Stimulated activated memory B cell treated with anti-CD40 and anti-IgM and Interleukin-4, amounts not matched to agents 10 μg/mL and 1 μg/mL and 100 μg/mL, for 72 hours (primary cell): ENCODE measurements around the gene NFIX.

Experiments used
- ATAC-seq: fragments of 150-1000 bp; cut with Tn5 transposase; 2 replicates; pipeline ENCODE4 v1.10.0; 2021
- H3K27ac Mint-ChIP-seq: one replicate; pipeline ENCODE4 v1.8.0; 2022; ENCODE audit warnings: mild to moderate bottlenecking, mixed read lengths
- H3K27me3 Mint-ChIP-seq: one replicate; pipeline ENCODE4 v1.8.0; 2022; ENCODE audit warnings: mixed read lengths
- H3K36me3 Mint-ChIP-seq: one replicate; pipeline ENCODE4 v1.8.0; 2022; ENCODE audit warnings: mixed read lengths
- H3K4me1 Mint-ChIP-seq: one replicate; pipeline ENCODE4 v1.8.0; 2022; ENCODE audit warnings: mixed read lengths
- H3K4me3 Mint-ChIP-seq: one replicate; pipeline ENCODE4 v1.8.0; 2022; ENCODE audit warnings: mild to moderate bottlenecking, moderate library complexity, mixed read lengths
- H3K9me3 Mint-ChIP-seq: one replicate; pipeline ENCODE4 v1.8.0; 2022; ENCODE audit warnings: mixed read lengths

Gene NFIX

GRCh38 chr19:13101590-13102415 lies 106.5 kb downstream of the NFIX start:
- H3K4me3 Mint-ChIP-seq: peak overlapping the region; percentile 88
- H3K9me3 Mint-ChIP-seq: no peaks in the 10 kb centered on the region
- ATAC-seq: no peak
- peak overlapping the region; percentile 92 for H3K27ac Mint-ChIP-seq
- H3K27me3 Mint-ChIP-seq: no peaks in the 10 kb centered on the region
- peaks cover 17% of the 10 kb centered on the region for H3K36me3 Mint-ChIP-seq
- peaks cover 85% of the 10 kb centered on the region for H3K4me1 Mint-ChIP-seq

- Mint-ChIP-seq H3K9me3 (no peaks in the 10 kb centered on the region), H3K4me1 (peaks cover 85% of the 10 kb centered on the region), H3K27ac (peak overlapping the region; percentile 92), H3K27me3 (no peaks in the 10 kb centered on the region), H3K4me3 (peak overlapping the region; percentile 88), H3K36me3 (peaks cover 19% of the 10 kb centered on the region)
- ATAC-seq: no peak
Observed at GRCh38 chr19:13102416-13102665, 107.1 kb downstream of the NFIX start.

DNA sequence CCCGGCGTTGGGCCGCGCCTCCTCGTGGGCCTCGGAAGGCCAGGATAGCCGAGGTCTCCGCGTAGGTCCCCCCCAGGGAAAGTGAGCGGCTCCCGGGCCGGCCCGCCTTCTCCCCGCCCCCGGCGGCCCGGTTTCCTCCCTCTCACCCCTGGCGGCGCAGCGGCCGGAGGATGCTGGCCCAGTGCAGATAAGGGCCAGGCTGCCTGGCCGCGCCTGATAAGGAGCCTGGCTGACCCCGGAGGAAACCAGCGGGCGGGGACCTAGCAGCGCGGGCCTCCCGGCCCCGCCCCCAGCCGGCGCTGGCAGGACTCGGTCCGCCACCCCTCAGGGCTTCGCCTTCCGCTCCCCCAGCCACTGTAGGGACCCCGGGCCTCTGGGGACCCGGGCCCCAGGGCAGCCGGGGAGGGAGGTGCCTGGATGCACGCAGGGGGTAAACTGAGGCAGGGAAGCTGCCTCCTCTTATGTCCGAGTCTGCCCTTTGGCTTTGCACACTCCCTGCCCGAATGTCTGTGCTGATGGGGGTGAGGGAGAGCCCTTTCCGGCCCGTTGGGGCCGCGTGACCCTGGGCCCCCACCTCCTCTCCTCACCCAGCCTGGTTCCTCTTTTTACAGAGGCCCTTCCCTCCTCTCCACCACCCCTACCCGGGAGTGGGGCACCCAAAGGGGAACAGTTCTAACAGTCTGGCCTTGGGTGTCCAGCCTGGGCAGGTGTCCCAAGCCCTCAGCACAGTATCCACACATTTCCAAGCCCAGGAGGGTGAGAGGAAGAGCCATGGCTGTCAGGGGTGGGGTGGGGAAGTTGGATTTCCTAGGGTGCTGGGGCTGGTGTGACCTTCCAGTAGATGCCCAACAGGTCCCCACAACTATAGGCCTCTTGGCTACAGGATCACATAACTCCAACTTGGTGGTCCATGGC lies 107.6 kb downstream of the NFIX start, which contains the start of gene LYL1:
Gene LYL1, minus strand, starts transcription at position 193 of the 915 bp plus-strand sequence. CDS start 1,687 bp downstream, outside the sequence.
- peaks cover 87% of the 10 kb centered on the region for H3K4me1 Mint-ChIP-seq
- H3K27ac Mint-ChIP-seq: peak within 1 kb of the TSS; percentile 92
- H3K9me3 Mint-ChIP-seq: no peaks in the 10 kb centered on the region
- peak within 1 kb of the TSS; percentile 88 for H3K4me3 Mint-ChIP-seq
- no peaks in the 10 kb centered on the region for H3K27me3 Mint-ChIP-seq
- H3K36me3 Mint-ChIP-seq: peaks cover 24% of the 10 kb centered on the region
- peak; percentile 80 for ATAC-seq

- H3K4me1 Mint-ChIP-seq: peaks cover 78% of the 10 kb centered on the region
- ATAC-seq: no peak
- H3K27me3 Mint-ChIP-seq: no peaks in the 10 kb centered on the region
- peak overlapping the region; percentile 88 for H3K4me3 Mint-ChIP-seq
- H3K9me3 Mint-ChIP-seq: no peaks in the 10 kb centered on the region
- H3K36me3 Mint-ChIP-seq: peaks cover 24% of the 10 kb centered on the region
- peak overlapping the region; percentile 92 for H3K27ac Mint-ChIP-seq
Observed at GRCh38 chr19:13103581-13104359, 108.5 kb downstream of the NFIX start.

GRCh38 chr19:13104360-13104847 lies 109.1 kb downstream of the NFIX start:
- ATAC-seq: peak; percentile 74
- Mint-ChIP-seq H3K36me3 (peaks cover 23% of the 10 kb centered on the region), H3K27me3 (no peaks in the 10 kb centered on the region), H3K4me3 (peak overlapping the region; percentile 85), H3K27ac (peak overlapping the region; percentile 92), H3K4me1 (peaks cover 72% of the 10 kb centered on the region), H3K9me3 (no peaks in the 10 kb centered on the region)

DNA sequence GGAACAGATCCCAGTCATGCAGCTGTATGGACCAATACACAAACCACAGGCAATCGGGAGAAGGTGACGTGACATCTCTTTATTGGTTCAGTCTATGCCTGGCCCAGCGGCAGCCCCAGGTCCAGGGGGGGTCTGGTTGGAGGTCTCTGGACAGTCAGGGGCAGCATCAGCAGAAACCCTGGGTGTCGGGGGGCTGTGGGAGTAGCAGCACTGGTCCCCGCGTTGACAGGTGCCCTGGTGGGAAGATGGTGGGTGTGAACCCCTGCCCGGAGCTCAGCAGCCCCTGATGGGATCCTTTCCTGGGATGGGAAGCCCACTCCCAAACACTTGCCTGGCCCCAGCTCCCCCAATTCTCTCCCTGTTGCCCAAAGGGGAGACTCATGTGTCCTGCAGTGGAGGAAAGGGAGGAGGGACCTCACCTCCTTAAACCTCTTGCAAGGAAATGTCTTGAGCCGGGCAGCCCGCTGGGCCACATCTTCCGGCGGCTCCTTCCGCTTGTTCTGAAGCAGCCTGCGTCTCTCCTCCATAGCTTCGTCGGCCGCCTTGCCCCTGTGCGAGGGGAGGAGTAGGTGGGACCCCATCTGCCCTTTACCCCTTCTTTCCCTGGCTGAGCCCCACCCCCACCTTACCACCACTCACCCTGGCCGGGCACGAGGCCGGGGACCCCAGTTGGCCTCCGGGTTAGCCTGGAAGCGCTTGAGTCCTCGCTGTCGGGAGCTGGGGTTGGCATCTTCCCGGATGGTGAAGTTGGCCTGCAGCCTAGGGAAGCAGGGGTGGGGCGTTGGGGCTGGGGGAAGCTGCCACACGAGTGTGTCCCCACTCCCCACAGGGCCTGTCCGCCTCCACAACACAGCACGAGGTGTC lies 109.8 kb downstream of the NFIX start:
- Mint-ChIP-seq H3K27ac (peak overlapping the region; percentile 92), H3K4me3 (peak overlapping the region; percentile 85), H3K9me3 (no peaks in the 10 kb centered on the region), H3K4me1 (peaks cover 65% of the 10 kb centered on the region), H3K36me3 (peaks cover 20% of the 10 kb centered on the region), H3K27me3 (no peaks in the 10 kb centered on the region)
- no peak for ATAC-seq

DNA sequence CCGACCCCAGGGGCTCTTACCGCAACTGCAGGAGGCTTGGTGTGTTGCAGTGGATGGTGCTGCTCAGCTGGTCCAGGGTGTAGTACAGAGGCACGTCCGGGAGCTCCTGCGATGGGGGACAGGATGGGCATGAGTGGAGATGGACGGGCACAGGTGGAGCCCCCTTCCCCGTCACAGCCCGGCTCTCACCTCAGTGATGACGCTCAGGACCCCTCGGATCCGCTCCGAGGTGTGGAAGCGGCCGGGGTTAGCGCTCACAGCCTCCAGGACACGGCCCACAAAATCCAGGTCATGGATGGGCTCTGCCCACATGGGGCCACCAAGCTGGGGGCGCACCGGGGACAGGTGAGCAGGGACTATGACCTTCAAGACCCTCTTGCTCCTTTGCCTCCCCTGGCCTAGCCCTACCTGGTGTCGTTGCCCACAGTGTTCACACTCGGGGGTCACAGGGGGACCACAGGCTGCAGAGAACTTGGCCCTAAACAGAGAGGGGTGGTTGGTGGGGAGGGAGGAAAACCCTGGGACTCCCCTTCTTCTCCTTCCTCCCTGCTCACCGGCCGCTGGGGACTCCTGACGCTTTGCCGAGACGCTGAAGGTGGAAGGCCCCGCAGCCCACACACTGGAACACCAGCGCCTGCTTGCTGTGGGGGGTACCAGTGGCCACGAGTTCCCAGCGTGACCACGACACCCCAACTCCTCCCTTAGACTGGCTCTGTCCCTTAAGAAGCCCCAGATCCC lies 114.3 kb downstream of the NFIX start:
- H3K27me3 Mint-ChIP-seq: no peaks in the 10 kb centered on the region
- H3K4me1 Mint-ChIP-seq: peaks cover 27% of the 10 kb centered on the region
- no peak overlapping the region for H3K4me3 Mint-ChIP-seq
- H3K27ac Mint-ChIP-seq: peak overlapping the region; percentile 60
- H3K9me3 Mint-ChIP-seq: no peaks in the 10 kb centered on the region
- H3K36me3 Mint-ChIP-seq: peaks cover 26% of the 10 kb centered on the region
- ATAC-seq: no peak

- ATAC-seq: no peak
- Mint-ChIP-seq H3K36me3 (peaks cover 26% of the 10 kb centered on the region), H3K27ac (peak overlapping the region; percentile 60)
Observed at GRCh38 chr19:13110099-13110610, 114.9 kb downstream of the NFIX start.

DNA sequence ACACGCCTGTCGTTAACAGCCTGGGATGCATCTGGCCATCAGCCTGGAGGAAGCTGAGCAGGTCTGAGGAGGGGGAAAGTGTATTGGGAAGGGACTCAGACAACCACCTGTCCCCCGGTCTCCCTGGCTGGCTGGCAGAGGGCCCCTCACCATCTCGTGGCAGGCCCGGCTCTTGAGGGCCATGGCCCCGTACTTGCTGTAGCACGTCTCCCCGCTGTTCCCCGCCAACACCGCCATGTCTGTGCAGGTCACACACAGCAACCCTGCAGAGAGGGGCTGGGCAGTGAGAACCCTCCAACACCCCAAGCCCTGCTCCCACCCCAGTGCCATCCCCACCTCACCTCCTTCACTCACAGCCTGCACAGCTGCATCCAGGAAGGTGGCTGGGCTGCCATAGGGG lies 117.3 kb downstream of the NFIX start:
- Mint-ChIP-seq H3K4me1 (peaks cover 23% of the 10 kb centered on the region), H3K9me3 (no peaks in the 10 kb centered on the region), H3K27ac (no peak overlapping the region), H3K36me3 (peaks cover 28% of the 10 kb centered on the region), H3K4me3 (no peak overlapping the region), H3K27me3 (no peaks in the 10 kb centered on the region)
- ATAC-seq: no peak

More at GRCh38 chr19:13110099-13110610, 114.9 kb downstream of the NFIX start:
- H3K9me3 Mint-ChIP-seq: no peaks in the 10 kb centered on the region
- H3K4me3 Mint-ChIP-seq: no peak overlapping the region
- H3K4me1 Mint-ChIP-seq: peaks cover 22% of the 10 kb centered on the region
- no peaks in the 10 kb centered on the region for H3K27me3 Mint-ChIP-seq

DNA sequence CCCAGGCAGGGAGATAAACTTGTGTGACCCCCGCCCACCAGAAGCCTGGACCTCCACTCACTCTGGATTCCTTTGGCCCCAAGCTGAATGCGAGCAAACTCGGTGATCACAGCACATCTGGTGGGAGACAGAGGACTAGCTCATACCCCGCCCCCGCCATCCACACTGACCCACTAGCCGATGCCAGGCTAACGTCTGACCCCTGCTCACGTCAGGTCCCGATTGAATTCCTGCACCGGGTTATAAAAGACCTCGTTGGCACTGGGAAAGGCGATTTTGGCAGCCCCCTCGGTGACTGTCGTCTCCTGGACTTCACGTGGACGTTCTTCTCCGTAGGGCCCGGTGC lies 120.6 kb downstream of the NFIX start:
- Mint-ChIP-seq H3K27me3 (no peaks in the 10 kb centered on the region), H3K4me1 (peaks cover 46% of the 10 kb centered on the region), H3K9me3 (no peaks in the 10 kb centered on the region), H3K36me3 (peaks cover 11% of the 10 kb centered on the region), H3K4me3 (peak overlapping the region; percentile 97), H3K27ac (peak overlapping the region; percentile 91)
- no peak for ATAC-seq

DNA sequence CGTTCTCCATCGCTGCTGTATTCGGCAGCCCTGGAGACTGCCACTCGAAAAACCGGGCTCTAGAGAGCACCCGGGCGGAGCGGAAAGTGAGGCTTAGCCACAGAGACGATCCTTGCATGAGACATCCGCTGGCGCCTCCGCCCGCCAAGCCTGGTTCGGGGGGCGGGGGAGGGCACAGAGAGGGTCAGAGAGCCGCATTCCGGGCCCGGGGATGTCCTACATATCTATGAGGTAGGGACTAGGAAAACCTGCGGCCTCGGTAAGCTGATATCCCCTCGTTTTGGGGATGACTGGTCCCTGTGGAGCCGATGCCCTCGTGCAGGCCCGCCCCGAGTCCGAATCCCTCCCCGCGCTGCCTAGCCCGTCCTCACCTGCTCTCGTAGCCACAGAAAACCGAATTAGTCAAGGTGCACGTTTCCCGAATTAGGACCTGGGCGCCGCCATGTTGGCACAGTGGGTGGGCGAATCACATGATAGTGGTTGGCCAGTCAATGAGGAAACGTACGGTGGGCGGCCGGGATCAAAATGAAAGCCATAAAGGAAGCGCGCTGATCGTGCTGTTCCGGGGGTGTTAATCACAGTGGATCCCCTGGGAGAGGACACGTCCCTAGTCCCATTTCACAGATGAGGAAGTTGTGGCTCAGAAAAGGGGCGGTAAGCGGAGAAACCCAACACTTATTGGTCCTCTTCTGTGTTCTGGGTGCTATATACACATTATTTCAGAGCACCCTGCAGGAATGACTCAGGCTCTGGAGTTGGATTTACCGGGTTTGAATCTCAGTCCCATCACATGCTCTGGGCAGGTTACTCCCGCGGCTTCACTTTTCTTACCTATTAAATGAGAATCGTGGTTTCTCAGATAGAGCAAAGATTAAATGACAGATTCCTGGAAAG lies 121.3 kb downstream of the NFIX start, which contains the start of gene TRMT1:
Gene TRMT1, minus strand, starts transcription at position 459 of the 894 bp plus-strand sequence. Its CDS starts 341 bp downstream, at position 118.
- Mint-ChIP-seq H3K4me3 (peak within 1 kb of the TSS; percentile 97), H3K27ac (peak within 1 kb of the TSS; percentile 91), H3K27me3 (no peaks in the 10 kb centered on the region), H3K9me3 (no peaks in the 10 kb centered on the region), H3K36me3 (peaks cover 11% of the 10 kb centered on the region), H3K4me1 (peaks cover 53% of the 10 kb centered on the region)
- ATAC-seq: peak; percentile 79

GRCh38 chr19:13117176-13117771 lies 122.0 kb downstream of the NFIX start:
- Mint-ChIP-seq H3K36me3 (peaks cover 11% of the 10 kb centered on the region), H3K4me1 (peaks cover 60% of the 10 kb centered on the region), H3K4me3 (peak overlapping the region; percentile 97), H3K9me3 (no peaks in the 10 kb centered on the region), H3K27ac (peak overlapping the region; percentile 91), H3K27me3 (no peaks in the 10 kb centered on the region)
- ATAC-seq: peak; percentile 3
